Stimulated activated CD4-positive, alpha-beta T cell treated with anti-CD3 and anti-CD28 coated beads, TNF-alpha, amount 100 ng/mL, for 1 hour (primary cell): ENCODE data around the gene NELFE.
"Not testable (repeated sequence)": the region's sequence is repeated elsewhere in the genome, so short reads cannot be mapped to it uniquely, and the experiment has no call there.

ENCODE experiments used
- DNase-seq, 3 donors: peaks; one replicate each; pipeline ENCODE4 v3.0.0-alpha.2; 2020; ENCODE audit warnings: low read depth in 3 of 3, low spot score in 1 of 3

The NELFE gene

DNA sequence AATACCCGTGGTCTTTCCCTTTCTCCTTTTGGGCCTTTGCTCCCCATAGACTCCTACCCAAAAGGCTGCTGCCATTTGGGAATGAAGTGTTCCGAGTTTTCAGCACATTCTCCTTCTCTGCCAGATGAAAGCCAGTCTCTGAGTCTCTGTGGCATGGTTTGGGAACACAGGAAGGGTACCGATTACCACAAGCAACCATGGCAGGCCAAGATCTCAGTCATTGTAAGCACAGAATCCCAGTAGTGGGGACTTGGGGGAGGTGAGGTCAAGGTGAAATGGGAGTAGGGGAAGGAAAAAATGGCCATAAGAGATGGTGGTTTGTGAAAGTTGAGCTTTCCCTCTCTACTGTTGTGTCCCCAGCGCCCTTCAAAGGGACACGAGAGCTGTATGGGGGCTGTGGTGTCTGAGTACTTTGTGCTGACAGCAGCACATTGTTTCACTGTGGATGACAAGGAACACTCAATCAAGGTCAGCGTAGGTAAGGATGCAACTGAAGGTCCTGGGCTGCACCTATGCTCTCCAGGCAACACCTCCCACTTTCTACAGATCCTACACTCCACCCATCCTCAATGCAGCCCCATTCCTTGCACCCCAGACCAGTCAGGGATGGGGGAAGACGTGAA lies 8.7 kb downstream of the NELFE start:
- DNase-seq = no peak

DNA sequence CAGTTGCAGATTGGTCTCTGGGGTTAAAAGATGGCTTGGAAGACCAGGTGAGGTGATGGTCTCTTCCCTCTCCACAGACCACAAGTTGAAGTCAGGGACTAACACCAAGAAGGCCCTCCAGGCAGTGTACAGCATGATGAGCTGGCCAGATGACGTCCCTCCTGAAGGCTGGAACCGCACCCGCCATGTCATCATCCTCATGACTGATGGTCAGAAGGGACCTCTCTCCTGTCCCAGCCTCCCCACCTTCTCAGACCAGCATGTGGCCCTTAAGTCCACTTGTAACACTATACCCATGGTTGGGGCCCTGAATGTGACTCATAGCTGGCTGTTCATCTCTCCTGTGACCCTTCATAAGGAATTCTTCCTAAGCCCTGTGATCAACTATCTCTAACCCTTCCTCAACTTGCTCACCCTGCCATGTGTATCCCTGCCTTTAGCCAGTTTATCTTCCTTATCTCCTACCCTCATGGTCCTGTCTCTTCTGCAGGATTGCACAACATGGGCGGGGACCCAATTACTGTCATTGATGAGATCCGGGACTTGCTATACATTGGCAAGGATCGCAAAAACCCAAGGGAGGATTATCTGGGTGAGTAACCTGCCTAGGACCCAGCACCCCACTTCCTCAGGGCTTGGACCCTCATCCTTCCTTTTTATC lies 9.9 kb downstream of the NELFE start:
- no peak for DNase-seq

DNA sequence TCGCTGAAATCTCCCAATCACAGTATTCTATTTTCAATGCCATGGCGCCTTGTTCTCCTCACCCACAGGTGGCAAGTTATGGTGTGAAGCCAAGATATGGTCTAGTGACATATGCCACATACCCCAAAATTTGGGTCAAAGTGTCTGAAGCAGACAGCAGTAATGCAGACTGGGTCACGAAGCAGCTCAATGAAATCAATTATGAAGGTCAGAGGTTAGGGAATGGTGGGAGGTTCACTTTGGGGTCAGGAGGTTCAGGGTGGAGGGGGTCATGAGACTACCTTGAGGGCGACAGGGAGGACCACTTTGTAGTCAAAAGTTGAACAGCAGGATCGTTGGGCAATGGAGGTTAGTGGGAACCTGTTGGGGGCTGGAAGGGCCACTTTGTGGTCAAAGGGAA lies 10.5 kb downstream of the NELFE start:
- no peak for DNase-seq

DNA sequence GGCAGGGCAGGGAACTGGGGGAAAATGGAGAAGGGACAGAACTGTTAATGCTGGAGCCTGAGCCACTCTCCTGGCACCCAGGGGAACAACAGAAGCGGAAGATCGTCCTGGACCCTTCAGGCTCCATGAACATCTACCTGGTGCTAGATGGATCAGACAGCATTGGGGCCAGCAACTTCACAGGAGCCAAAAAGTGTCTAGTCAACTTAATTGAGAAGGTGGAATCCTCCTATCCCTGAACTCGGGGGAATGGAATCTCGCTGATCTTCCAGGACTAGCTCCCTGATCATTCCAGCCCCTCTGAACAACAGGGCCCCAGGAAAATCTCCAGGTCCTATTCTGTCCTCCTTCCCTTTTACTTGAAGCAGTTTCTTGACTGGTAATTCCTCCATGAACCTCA lies 10.9 kb downstream of the NELFE start:
- DNase-seq = no peak

DNA sequence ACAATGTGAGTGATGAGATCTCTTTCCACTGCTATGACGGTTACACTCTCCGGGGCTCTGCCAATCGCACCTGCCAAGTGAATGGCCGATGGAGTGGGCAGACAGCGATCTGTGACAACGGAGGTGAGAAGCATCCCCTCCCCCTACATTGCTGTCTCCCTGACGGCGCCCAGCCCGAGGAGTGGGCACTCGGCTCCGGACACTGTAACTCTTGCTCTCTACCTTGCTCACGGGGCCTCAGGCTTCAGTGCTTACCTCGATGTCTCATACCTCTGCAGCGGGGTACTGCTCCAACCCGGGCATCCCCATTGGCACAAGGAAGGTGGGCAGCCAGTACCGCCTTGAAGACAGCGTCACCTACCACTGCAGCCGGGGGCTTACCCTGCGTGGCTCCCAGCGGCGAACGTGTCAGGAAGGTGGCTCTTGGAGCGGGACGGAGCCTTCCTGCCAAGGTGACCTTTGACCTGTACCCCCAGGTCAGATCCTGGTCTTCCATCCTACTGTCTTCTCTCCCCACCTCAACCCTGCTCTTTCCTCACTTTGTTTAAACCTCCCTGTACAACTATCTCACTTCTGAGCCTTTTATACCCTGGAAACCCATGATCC lies 11.6 kb downstream of the NELFE start:
- DNase-seq = no peak

DNA sequence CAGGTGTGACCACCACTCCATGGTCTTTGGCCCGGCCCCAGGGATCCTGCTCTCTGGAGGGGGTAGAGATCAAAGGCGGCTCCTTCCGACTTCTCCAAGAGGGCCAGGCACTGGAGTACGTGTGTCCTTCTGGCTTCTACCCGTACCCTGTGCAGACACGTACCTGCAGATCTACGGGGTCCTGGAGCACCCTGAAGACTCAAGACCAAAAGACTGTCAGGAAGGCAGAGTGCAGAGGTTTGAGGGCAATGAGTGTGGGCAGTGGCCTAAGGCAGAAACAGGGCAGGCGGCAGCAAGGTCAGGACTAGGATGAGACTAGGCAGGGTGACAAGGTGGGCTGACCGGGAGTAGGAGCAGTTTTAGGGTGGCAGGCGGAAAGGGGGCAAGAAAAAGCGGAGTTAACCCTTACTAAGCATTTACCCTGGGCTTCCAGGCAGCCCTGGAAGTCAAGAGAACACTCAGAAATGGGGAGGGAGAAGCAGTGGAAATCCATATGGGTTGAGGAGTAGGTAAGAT lies 12.3 kb downstream of the NELFE start:
- DNase-seq = no peak

DNA sequence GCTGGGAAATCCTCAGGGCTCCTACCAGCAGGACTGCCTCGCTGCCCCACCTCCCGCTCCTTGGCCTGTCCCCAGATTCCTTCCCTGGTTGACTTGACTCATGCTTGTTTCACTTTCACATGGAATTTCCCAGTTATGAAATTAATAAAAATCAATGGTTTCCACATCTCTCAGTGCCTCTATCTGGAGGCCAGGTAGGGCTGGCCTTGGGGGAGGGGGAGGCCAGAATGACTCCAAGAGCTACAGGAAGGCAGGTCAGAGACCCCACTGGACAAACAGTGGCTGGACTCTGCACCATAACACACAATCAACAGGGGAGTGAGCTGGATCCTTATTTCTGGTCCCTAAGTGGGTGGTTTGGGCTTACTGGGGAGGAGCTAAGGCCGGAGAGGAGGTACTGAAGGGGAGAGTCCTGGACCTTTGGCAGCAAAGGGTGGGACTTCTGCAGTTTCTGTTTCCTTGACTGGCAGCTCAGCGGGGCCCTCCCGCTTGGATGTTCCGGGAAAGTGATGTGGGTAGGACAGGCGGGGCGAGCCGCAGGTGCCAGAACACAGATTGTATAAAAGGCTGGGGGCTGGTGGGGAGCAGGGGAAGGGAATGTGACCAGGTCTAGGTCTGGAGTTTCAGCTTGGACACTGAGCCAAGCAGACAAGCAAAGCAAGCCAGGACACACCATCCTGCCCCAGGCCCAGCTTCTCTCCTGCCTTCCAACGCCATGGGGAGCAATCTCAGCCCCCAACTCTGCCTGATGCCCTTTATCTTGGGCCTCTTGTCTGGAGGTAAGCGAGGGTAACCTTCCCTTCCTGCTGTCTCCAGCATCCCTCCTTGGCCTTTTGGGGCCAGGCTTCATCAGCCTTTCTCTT lies 13.0 kb downstream of the NELFE start, which contains the start of gene CFB:
Gene CFB, plus strand, starts transcription at position 589 of the 863 bp plus-strand sequence. Its CDS starts 127 bp downstream, at position 716.
- DNase-seq = no peak

DNA sequence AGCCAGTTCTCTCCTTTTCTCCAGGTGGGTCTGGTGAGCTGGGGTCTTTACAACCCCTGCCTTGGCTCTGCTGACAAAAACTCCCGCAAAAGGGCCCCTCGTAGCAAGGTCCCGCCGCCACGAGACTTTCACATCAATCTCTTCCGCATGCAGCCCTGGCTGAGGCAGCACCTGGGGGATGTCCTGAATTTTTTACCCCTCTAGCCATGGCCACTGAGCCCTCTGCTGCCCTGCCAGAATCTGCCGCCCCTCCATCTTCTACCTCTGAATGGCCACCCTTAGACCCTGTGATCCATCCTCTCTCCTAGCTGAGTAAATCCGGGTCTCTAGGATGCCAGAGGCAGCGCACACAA lies 13.6 kb downstream of the NELFE start:
- no peak for DNase-seq

DNA sequence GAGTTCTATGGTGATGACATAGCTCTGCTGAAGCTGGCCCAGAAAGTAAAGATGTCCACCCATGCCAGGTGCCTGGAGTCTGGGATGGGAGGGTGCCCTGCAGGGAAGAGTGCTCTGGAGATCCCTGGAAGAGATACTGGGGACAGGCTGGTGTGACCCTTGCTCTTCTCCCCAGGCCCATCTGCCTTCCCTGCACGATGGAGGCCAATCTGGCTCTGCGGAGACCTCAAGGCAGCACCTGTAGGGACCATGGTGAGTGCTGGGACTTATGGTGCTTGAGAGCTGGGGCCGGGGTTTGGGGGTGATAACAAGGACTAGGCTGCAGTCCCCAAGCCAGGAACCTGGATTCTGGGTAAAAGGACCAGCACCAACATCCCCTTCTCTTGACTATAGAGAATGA lies 15.0 kb downstream of the NELFE start:
- DNase-seq = no peak

DNA sequence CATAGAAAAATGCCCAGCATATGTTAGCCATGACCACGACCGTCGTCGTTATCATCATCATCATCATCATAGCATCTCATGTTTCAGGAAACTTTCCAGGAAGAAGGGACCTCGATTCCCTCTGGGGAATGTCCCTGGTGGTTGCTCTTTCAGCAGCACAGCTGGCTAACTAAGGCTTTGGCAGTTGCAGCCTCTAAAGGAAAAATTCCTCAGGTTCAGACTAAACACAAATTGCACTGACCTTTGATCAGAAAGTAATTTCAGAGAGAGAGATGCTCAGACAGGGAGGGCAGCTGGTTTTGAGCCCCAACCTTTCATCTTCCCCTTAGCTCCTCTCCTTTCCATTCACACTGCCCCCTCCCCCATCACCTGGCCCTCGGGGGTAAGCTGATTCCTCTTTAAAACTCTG lies 18.5 kb downstream of the NELFE start:
- no peak for DNase-seq

DNA sequence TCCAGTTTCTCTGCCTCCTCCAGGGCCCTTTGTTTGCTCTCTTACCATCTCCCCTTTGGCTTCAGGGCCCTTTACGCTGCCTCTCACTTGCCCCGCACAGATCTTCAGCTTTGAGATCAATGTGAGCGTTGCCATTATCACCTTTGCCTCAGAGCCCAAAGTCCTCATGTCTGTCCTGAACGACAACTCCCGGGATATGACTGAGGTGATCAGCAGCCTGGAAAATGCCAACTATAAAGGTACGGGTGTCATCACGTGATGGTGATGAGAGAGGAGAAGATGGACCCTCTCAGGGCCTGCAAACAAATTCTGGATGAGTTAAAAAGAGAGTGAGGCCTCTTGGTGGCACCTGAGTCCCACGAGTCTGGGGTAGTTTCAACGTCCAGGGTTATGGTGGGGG lies 22.9 kb downstream of the NELFE start:
- DNase-seq = no peak

DNA sequence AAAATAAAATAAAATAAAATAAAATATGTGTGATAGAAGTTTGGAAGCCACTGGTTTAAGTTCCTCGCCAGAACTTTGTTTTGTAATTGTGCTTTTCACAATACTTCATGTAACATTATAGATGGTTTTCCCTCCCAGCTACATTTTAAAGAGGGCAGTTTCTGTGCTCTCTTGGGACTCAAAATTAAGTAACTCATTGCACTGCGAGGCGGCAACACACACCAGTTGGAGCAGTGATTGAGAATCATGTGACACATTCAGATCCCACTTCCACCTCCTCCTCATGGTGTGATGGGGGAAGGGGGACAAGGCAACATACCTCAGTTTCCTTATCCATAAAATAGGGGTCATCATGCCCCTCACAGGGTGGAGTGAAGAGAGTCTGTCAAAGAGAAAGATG lies 23.8 kb downstream of the NELFE start:
- no peak for DNase-seq

DNA sequence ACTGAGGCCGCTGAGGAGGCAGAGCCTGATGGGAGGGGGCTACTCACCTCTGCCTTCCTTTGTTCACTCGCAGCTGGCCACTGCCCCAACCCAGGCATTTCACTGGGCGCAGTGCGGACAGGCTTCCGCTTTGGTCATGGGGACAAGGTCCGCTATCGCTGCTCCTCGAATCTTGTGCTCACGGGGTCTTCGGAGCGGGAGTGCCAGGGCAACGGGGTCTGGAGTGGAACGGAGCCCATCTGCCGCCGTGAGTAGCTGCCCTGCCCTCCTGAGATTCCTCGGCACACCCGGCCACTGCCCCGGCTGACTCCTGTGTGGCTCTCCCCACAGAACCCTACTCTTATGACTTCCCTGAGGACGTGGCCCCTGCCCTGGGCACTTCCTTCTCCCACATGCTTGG lies 25.2 kb downstream of the NELFE start:
- no peak for DNase-seq

DNA sequence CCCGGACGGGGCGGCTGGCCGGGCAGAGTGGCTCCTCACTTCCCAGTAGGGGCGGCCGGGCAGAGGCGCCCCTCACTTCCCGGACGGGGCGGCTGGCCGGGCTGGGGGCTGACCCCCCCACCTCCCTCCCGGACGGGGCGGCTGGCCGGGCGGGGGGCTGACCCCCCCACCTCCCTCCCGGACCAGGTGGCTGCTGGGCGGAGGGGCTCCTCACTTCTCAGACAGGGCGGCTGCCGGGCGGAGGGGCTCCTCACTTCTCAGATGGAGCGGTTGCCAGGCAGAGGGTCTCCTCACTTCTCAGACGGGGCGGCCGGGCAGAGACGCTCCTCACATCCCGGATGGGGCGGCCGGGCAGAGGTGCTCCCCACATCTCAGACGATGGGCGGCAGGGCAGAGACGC lies 26.6 kb downstream of the NELFE start:
- DNase-seq = not testable (repeated sequence)

DNA sequence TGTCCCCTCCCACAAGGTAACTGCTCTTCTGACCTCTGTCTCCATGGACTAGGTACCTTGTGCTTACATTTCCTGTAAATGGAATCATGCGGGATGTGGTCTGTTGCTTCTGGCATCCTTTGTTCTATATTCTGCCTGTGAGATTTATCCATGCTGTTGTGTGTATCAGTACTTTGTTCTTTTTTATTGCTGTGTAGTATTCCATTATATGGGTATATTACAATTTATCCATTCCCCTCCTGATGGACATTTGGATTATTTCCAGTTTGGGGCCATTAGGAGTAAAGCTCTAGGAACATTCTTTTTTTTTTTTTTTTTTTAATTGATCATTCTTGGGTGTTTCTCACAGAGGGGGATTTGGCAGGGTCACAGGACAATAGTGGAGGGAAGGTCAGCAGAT lies 27.8 kb downstream of the NELFE start:
- no peak for DNase-seq

DNA sequence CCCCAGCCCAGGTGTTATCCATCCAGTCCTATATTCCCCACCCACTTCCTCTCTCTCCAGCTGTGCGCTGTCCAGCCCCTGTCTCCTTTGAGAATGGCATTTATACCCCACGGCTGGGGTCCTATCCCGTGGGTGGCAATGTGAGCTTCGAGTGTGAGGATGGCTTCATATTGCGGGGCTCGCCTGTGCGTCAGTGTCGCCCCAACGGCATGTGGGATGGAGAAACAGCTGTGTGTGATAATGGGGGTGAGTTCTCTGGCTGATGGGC lies 30.2 kb downstream of the NELFE start:
- no peak for DNase-seq

DNA sequence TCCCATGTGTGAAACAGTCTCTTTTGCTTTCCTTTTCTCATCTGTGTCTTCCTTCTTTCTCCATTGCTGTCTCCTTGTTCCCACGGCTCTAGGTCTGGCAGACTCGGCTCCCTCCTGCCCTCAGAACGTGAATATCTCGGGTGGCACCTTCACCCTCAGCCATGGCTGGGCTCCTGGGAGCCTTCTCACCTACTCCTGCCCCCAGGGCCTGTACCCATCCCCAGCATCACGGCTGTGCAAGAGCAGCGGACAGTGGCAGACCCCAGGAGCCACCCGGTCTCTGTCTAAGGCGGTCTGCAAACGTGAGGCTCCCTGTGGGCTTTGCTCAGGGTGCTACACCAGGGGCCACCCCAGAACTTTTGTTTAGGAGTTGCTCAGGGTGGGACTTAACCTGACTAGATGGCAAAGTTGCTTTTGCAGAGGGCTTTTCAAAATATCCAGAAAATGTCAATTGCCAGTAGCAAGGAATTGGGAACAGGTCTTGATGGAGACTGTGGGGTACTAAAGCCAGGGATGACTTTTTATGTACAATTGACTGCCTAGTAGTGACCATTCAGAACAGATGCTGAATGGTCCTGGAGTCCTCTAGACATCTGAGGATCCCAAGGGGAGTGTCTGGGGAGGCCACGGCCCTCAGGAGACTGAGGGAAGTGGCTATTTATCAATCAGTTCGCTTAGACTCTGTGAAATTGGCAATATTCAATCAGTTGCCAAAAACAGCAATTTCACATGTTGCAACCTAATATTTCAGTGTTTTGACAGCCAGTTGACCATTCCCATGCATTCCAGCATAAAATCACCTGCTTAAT lies 30.7 kb downstream of the NELFE start:
- DNase-seq = no peak

DNA sequence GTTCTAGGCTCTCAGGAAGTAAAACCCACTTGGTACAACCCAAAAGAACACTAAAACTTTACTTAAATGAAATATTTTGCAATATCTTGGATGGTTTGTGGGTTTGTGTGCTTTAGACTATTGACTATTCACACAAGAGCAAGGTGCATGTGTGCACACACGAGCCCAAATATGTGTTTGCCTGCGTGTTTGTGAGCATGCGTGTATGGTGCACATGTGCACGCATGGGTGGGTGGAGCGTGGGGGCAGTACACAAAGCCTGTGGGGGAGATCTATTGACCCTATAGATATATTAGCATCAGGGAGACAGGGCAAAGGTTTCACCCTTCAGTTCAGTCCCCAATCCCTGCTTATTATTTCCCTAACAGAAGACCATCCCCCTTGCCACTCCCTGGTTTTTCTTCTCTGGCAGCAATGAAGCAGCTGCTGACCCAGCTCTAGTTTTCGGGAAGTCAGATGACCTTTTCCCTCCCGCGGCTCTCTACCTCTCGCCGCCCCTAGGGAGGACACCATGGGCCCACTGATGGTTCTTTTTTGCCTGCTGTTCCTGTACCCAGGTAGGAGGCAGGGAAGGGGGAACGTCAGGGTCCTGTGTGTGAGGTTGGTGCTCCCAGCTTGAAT lies 31.4 kb downstream of the NELFE start, which contains the start of gene C2:
Gene C2, plus strand, starts transcription at position 476 of the 621 bp plus-strand sequence. Its CDS starts 36 bp downstream, at position 512.
- DNase-seq = no peak

DNA sequence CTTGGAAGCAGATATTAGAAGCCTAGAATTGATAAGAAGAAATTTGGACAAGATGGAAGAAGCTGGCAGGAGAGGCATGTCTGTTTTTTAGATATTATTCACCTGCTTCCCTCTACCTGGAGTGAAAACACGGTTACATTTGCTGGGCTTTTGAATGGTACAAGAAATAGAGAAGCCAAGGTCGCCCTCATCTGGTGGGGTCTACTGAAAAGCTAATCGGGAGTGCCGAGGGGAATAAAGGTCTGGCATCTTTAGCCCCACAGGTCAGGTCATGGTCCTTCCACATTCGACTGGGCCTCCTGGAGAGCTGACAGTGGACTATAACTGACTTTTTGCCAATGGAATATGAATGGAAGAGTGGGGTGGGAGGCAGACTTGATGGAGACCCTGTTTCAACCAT lies 35.8 kb downstream of the NELFE start:
- DNase-seq = no peak

DNA sequence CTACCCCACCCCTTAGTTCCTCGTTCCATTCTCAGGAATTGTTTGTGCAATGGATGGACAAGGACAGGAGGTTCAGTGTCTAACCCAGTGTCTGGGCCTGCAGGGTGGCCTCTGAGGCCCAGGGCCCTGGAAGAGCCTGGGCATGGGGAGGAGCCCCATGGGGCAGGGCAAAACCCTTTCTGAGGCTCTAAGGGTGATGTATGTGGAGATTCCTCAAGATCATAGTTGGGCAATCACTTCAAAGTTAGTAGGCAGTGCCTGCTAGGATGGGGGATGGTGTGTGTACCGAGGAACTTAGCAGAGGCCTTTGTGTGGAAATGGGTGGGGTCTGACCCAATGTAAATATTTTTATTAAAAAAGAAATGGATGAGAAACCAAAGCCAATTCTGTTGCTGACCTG lies 38.0 kb downstream of the NELFE start:
- no peak for DNase-seq
